Muscle layer of duodenum (tissue), 2 donors: ENCODE results near the gene FBH1.
A peak's percentile ranks its signal among the peaks of the same experiment; 100 is the strongest.

Experiments used
- H3K27ac ChIP-seq: one replicate; pipeline ENCODE4 v1.7.0; 2013; ENCODE audit warnings: mild to moderate bottlenecking, low read length
- H3K27me3 ChIP-seq: one replicate; pipeline ENCODE4 v1.7.0; 2013; ENCODE audit warnings: low read depth, mild to moderate bottlenecking, control low read depth, low read length
- H3K36me3 ChIP-seq, 2 donors: one replicate each; pipeline ENCODE4 v1.7.0; 2013; ENCODE audit warnings: low read length in 2 of 2, control low read depth in 1 of 2, mild to moderate bottlenecking in 1 of 2; ENCODE audit not compliant: insufficient read depth in 2 of 2, control insufficient read depth in 1 of 2
- H3K4me1 ChIP-seq, 2 donors: one replicate each; pipeline ENCODE4 v1.7.0; 2013; ENCODE audit warnings: low read length in 2 of 2, mild to moderate bottlenecking in 2 of 2, control low read depth in 1 of 2, moderate library complexity in 1 of 2; ENCODE audit not compliant: insufficient read depth in 2 of 2, control insufficient read depth in 1 of 2
- H3K4me3 ChIP-seq, 2 donors: one replicate each; pipeline ENCODE4 v1.7.0; 2013; ENCODE audit warnings: low read length in 2 of 2, low read depth in 1 of 2, mild to moderate bottlenecking in 1 of 2
- H3K9me3 ChIP-seq, 2 donors: one replicate each; pipeline ENCODE4 v1.7.0; 2013; ENCODE audit warnings: low read length in 2 of 2, control low read depth in 1 of 2, mild to moderate bottlenecking in 1 of 2; ENCODE audit not compliant: control insufficient read depth in 1 of 2
- donor health status: healthy.

The FBH1 gene

DNA sequence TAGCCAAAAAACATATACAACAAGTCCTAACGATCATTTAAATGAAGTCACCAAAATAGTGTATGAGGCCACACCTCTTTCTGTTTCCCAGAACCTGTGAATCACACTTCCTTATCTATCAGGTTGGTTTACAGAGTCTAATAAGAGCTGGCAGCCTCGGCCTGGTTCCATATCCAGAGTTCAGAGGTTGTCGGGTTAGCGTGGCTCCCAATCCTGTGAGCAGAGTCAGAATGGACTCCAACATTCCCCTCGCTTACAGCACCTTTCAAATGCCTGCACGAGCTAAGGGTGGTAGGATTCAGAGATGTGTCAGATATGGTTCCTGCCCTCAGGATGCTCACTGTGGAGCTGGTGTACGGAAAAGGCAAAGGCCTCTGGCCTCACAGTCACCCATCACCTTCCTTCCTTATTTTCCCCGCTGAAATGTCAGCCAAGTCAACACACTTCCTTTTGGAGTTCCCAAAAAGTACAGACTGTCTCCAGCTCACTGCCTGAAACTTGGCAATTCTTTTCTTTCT is 81.3 kb downstream of the FBH1 start:
- no peaks in the 10 kb centered on the region for H3K9me3 ChIP-seq
- H3K4me3 ChIP-seq = peak overlapping the region in 1 of 2 donors; percentile 34
- no peaks in the 10 kb centered on the region for H3K27me3 ChIP-seq
- no peaks in the 10 kb centered on the region for H3K36me3 ChIP-seq
- peak overlapping the region; percentile 71 for H3K27ac ChIP-seq
- peaks cover 6 to 8% of the 10 kb centered on the region in 2 donors for H3K4me1 ChIP-seq

DNA sequence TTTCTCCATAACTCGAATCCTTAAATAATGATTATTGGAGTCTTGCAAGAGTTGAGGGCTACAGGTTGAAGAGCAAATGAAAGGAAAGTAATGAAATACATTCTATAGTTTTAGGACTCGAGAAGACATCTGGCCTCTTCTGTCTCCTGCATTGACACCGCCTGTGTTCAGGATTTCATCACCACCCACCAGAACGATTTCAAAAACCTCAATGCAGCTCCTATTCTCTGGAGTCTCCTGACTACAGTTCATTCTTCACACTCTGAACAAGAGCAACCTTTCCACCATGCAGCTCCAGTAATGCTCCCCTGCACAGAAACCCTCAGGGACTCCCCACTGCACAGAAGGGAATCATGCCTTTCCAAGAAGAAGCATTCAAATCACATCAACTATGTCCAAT is 81.8 kb downstream of the FBH1 start:
- H3K27me3 ChIP-seq = no peaks in the 10 kb centered on the region
- no peaks in the 10 kb centered on the region for H3K36me3 ChIP-seq
- no peak overlapping the region for H3K4me3 ChIP-seq
- H3K27ac ChIP-seq = peak overlapping the region; percentile 71
- no peaks in the 10 kb centered on the region for H3K9me3 ChIP-seq
- H3K4me1 ChIP-seq = peaks cover 7 to 8% of the 10 kb centered on the region in 2 donors

DNA sequence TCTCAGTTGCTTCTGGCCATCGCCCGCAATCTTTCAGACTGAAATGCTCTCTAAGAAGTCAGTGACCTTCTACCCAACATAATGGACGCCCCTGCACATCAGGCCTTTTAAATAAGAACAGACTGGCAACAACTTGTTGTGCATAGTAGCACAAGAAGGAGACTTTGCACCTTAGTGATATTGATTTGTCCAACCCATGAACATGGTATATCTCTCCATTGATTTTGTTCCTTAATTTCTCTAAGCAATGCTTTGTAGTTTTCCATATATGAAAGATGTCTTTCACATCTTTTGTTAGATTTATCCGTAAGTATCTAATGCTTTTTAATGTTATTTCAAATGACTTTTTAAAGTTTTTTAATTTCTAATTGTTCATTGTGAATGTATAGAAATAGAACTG is 83.0 kb downstream of the FBH1 start:
- H3K4me1 ChIP-seq = peaks cover 7 to 8% of the 10 kb centered on the region in 2 donors
- no peak overlapping the region for H3K27ac ChIP-seq
- no peaks in the 10 kb centered on the region for H3K27me3 ChIP-seq
- H3K9me3 ChIP-seq = no peaks in the 10 kb centered on the region
- no peak overlapping the region for H3K4me3 ChIP-seq
- H3K36me3 ChIP-seq = no peaks in the 10 kb centered on the region

DNA sequence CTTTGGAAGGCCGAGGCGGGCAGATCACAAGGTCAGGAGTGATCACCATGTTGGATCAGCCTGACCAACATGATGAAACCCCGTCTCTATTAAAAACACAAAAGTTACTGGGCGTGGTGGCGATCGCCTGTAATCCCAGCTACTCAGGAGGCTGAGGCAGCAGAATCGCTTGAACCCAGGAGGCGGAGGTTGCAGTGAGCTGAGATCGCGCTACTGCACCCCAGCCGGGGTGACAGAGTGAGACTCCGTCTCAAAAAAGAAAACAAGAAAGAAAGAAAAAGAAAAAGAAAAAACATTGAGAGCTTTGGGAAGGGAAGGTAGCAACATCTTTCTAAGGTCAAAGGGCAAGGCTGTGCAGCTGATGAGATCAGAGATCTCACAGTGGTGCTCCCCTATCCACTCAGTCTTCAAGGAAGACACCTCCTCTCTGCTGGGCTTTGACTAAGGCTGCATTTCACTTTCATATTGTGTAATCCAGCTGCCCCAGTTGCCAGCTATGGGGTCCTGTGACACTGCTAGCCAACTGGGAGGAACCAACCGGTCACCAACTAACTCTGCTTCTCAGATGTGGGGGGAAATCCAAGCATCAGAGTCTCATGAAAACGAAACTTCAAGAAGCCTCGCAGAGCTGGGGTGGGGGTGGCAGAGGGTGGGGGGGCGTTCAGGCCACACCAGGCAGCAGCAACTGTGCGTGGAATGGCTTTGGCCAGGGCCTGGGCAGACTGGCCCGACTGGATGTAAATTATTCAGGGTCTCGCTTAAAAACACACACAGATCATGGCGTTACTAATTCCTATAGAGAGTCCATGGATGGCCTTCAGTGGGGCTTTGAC is 85.8 kb downstream of the FBH1 start:
- H3K9me3 ChIP-seq = no peaks in the 10 kb centered on the region
- H3K27ac ChIP-seq = peak overlapping the region; percentile 83
- H3K27me3 ChIP-seq = no peaks in the 10 kb centered on the region
- H3K36me3 ChIP-seq = no peaks in the 10 kb centered on the region
- peak overlapping the region; percentile 76 to 95 for H3K4me3 ChIP-seq
- peaks cover 7 to 8% of the 10 kb centered on the region in 2 donors for H3K4me1 ChIP-seq

DNA sequence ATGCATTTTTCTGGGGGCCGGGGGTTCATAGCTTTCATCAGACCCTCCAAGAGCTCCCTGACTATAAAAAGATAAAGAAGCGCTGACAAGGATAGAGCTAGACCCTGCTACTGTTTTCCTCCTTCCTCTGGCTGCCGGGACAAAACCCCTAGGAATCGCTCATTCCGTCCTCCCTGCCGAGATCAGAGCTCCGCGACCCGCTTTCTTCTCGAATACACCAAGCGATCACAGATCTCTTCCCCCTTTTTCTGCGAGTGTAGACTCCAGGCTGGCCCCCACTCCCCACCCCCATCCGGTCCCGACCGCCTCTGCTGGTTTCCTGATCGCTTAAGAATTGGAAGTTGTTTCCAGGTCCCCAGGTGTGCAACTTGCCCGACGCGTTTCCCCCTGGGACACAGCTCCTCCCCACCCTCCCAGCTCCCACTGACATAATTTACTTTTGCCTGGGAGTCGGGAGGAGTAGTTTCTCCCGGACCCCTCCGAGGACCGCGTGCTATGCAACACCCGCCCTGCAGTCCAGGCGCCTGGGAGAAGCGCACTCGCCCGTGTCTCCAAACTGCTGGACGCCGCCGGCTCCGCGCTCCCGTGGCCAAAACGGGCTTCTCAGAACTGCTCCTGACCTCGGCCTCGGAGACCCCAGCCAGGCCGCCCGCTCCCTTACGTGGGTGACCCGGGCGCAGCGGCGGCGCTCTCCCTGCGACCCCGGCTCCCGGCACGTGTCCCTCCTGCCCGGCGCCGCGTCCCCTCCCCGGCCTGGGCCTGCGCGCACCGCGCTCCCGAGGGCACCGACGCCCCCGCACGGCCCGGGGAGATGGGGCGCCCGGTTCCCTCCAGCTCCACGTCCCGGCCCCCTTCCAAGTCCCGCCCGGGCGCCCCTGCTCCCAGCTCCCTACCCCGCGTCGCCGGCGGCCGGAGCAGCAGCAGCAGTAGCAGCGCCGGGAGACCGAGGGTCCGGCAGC is 86.7 kb downstream of the FBH1 start:
- Histone ChIP-seq H3K36me3 (no peaks in the 10 kb centered on the region), H3K4me1 (peaks cover 3 to 7% of the 10 kb centered on the region in 2 donors), H3K27ac (peak overlapping the region; percentile 83), H3K9me3 (no peaks in the 10 kb centered on the region), H3K27me3 (no peaks in the 10 kb centered on the region), H3K4me3 (peak overlapping the region; percentile 76 to 95)

DNA sequence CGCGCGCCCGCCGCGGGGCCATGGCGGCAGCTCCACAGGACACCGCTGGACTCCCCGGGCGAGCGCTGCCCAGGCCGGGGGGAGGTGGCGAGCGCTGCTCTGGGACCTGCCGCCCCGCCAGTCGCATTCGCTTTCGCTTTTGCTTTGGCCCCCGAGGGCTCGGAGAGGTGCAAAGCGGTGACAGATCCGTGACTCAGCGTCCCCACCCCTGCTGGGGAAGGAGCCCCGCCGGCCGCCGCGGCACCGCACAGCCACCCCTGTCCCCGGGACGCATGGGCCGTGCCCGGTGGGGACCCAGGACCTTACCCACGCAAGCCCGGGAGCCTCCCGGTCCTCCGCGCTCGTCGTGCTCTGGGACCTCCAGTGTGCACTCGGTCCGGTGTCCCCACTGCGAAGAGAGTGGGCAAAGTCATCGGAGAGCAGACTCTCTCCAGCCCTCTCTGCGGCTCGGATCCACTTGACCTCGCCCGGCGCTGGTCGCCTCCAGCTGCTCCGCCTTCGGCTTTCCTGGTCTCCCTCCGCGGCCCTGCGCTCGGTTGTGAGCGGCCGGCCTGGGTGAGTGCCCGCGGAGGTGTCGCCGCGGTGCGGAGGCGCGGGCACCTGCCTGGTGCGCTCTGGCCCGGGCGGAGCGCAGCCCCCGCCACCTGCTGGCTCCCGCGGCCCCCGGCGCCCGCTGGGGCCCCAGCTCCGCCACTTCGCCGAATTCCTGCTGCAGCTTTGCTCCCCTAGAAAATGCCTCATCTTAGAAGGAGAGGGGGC is 87.6 kb downstream of the FBH1 start, which contains the start of gene IL15RA:
Gene IL15RA (minus strand): TSS at position 73 of the 759 bp plus-strand sequence. CDS start 51 bp downstream, at position 22.
- H3K4me1 ChIP-seq = peaks cover 0 to 7% of the 10 kb centered on the region in 2 donors
- H3K36me3 ChIP-seq = no peaks in the 10 kb centered on the region
- H3K27me3 ChIP-seq = no peaks in the 10 kb centered on the region
- no peaks in the 10 kb centered on the region for H3K9me3 ChIP-seq
- peak within 1 kb of the TSS; percentile 76 to 95 for H3K4me3 ChIP-seq
- peak within 1 kb of the TSS; percentile 83 for H3K27ac ChIP-seq

DNA sequence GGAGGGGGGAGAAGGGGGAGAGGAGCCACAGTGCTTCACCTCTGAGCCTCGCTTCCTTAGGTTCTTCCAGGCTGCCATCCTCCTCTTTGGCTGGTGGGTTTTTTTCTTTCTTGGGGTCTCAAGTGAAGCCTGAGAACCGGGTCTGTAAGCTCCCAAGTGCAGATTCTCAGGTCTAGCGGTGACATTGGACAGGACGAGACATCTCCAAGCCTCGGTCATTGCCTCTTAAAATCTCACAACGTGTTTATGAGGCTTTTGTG is 88.1 kb downstream of the FBH1 start:
- peak overlapping the region; percentile 67 for H3K27ac ChIP-seq
- peak overlapping the region; percentile 76 to 95 for H3K4me3 ChIP-seq

DNA sequence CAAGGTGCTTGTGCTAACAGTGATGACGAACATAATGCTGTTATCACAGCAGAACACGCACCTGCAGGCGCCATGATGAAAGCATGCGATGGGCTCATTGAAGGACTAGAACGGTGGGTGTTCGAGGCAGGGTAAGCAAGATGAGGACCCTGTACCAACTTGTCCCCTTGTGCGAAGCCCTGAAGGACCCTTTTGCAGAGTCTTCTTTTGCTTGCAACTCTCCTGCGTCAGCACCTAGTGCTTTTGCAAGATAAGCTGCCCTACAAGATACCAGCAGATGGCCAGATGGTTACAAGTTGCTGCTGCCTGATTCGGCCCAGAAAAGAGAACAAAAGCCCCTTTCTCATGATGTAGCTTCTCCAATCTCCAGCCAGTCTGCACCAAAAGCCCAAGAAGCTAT is 91.5 kb downstream of the FBH1 start:
- Histone ChIP-seq H3K36me3 (no peaks in the 10 kb centered on the region), H3K4me3 (no peak overlapping the region), H3K27ac (no peak overlapping the region), H3K27me3 (no peaks in the 10 kb centered on the region), H3K4me1 (no peaks in the 10 kb centered on the region), H3K9me3 (no peaks in the 10 kb centered on the region)

More for the DNA sequence above, 88.1 kb downstream of the FBH1 start:
- no peaks in the 10 kb centered on the region for H3K27me3 ChIP-seq
- H3K36me3 ChIP-seq = no peaks in the 10 kb centered on the region
- peaks cover 0 to 7% of the 10 kb centered on the region in 2 donors for H3K4me1 ChIP-seq
- no peaks in the 10 kb centered on the region for H3K9me3 ChIP-seq

DNA sequence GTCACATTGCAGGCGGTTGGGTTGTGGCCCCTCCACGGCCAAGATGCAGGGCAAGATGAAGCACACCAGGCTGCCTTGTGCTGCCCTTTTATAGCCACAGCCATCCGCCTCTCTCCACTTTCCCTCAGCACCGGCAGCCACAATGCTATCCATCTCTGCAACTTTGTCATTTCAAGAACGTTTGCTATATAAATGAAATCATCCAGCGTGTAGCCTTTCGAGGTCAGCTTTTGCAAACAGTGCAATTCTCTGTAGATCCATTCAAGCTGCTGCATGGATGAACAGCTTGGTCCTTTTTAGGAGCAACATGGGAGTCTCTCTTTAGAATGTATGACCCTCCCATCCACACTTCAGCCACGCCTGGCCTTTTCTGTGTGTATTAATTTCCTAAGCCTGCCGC is 93.7 kb downstream of the FBH1 start:
- no peak overlapping the region for H3K27ac ChIP-seq
- no peaks in the 10 kb centered on the region for H3K27me3 ChIP-seq
- H3K4me3 ChIP-seq = no peak overlapping the region
- H3K9me3 ChIP-seq = no peaks in the 10 kb centered on the region
- no peaks in the 10 kb centered on the region for H3K4me1 ChIP-seq
- no peaks in the 10 kb centered on the region for H3K36me3 ChIP-seq

DNA sequence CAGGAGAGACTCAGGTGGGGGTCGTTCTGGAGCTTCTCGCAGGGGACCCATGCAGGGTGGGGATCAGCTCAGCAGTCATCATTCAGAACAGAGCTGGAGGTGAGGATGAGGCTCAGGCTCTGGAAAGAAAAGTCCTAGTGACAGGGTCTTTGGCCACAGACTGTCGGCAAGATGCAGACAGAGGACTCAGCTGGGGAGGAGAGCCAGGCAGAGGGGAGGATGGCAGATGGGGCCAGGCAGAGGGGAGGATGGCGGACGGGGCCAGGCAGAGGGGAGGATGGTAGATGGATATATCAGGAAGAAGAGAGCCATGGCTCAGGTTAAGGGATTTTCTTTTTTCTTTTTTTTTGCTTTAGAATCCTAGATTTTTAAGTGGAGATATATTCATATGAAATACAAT is 95.0 kb downstream of the FBH1 start:
- H3K27ac ChIP-seq = no peak overlapping the region
- H3K36me3 ChIP-seq = no peaks in the 10 kb centered on the region
- no peaks in the 10 kb centered on the region for H3K4me1 ChIP-seq
- no peak overlapping the region for H3K4me3 ChIP-seq
- H3K9me3 ChIP-seq = no peaks in the 10 kb centered on the region
- no peaks in the 10 kb centered on the region for H3K27me3 ChIP-seq
